Measurements from ENCODE around the gene CBX3.
"Not testable (repeated sequence)": the region's sequence is repeated elsewhere in the genome, so short reads cannot be mapped to it uniquely, and the experiment has no call there.

CBX3 gene

GRCh38 chr7:26188206-26188956 is 13.2 kb upstream of the CBX3 start:
- DNase-seq (ENCODE audit: low spot score) = no peak

- DNase-seq (ENCODE audit: low spot score) = no peak
Observed at GRCh38 chr7:26188957-26189541, 12.5 kb upstream of the CBX3 start.

DNA sequence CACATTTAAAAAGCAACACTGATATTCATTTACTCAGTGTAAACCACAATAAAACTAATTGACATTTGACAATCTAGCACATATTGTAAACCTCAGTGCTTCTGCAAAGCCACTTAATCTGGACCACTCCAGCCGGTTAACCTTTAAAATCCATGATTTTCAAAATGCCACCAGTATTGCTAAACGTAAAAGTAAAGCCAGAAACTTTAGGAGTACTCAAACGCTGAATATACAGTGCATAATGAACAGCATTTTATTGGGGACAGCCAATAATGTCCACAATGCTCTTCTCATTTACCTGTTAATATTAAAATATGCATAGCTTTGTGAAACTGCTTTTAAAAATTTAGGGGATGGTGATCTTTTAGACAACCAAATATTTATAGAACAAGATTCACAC is 11.8 kb upstream of the CBX3 start:
- DNase-seq (ENCODE audit: low spot score) = no peak

DNA sequence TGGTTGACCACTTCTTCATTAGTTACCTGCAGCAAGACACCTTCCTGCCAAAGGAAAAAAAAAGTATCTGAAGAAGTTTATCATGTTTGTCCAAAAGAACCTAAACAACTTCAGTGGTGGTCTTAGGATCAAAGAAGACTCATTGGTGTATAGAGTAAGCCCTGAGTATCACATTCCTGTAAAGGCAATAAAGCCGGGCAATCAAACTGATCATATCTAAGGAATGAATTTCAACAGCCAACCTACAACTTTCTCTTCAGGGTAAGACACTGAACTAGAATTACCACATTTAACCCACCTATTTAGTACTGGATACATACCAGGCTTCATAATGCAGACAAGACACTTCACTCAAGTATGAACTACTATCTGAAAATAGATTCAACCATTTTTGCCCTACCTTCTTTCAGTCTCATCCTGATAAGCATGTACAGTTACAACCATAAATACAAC is 11.1 kb upstream of the CBX3 start:
- DNase-seq (ENCODE audit: low spot score) = no peak

- DNase-seq (ENCODE audit: low spot score) = no peak
Observed at GRCh38 chr7:26191233-26191973, 10.1 kb upstream of the CBX3 start.

- DNase-seq (ENCODE audit: low spot score) = no peak
Observed at GRCh38 chr7:26191974-26192479, 9.5 kb upstream of the CBX3 start.

DNA sequence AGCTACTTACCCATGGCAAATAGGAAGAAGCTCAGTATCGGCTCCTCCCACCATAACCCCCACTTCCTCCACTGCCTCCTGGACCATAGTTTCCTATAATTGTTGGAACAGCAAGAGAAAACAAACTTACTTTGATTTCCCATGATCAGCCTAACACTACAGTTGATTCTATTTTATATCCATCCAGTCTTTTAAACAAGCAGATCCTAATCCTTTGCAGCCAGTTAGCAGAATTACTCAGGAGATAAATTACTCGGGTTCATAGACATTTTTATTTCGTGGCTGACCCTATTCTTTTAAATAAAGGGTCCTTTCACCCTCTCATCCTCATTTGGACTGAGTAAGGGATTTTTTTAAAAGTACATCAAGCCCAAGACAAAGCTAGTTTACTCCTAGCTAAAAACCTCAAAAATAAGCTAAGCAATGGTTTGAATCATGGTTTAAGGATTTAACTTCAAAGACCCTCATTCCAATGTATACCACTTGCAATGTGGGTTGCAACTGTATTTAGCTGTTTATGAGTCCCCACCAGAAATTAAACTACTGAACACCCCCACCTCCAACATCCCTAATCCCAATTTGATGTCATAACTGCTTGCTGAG is 9.0 kb upstream of the CBX3 start:
- DNase-seq (ENCODE audit: low spot score) = no peak

GRCh38 chr7:26193432-26194207 is 7.9 kb upstream of the CBX3 start:
- DNase-seq (ENCODE audit: low spot score) = no peak

- not testable (repeated sequence) for DNase-seq (ENCODE audit: low spot score)
Observed at GRCh38 chr7:26194764-26195163, 6.8 kb upstream of the CBX3 start.

- no peak for DNase-seq (ENCODE audit: low spot score)
Observed at GRCh38 chr7:26195182-26195581, 6.4 kb upstream of the CBX3 start.

- no peak for DNase-seq (ENCODE audit: low spot score)
Observed at GRCh38 chr7:26195867-26196657, 5.5 kb upstream of the CBX3 start.

DNA sequence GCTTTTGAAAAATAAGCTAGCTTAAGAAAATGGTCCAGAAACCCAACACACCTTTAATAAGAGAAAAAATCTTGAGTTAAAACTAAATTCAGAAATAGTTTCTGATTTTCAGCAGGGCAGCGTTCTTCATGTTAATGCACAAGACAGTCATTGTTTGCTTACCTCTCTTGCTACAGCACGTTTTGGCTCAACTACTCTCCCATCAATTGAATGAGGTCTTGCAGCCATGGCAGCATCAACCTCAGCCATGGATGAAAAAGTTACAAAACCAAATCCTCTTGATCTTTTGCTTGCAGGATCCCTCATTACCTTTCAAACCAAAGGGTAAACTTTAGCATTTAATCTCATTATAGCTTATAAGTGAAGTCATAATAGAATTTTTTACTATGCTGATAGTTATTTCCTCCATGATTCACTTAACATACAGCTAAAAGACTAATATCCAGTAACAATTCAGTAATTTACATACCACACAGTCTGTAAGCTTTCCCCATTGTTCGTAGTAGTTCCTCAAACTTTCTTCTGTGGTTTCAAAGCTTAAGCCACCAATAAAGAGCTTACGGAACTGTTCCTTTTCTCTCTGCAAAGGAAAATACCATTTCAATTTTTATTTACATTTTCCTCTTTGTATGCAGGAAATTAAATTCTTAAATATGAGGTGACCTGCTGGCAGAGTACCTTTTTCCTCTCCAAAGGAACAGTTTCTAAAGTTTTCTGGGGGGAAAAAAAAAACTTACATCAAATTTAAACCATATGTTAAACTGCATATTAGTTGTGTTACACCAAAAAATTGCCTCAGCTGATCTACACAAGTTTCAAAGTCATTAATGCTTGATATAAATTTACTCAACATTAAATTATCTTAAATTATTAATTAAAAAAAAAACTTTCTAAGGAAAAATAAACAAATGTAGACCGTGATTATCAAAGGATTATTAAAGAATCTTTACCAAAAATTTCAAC is 4.1 kb upstream of the CBX3 start:
- DNase-seq (ENCODE audit: low spot score) = no peak

DNA sequence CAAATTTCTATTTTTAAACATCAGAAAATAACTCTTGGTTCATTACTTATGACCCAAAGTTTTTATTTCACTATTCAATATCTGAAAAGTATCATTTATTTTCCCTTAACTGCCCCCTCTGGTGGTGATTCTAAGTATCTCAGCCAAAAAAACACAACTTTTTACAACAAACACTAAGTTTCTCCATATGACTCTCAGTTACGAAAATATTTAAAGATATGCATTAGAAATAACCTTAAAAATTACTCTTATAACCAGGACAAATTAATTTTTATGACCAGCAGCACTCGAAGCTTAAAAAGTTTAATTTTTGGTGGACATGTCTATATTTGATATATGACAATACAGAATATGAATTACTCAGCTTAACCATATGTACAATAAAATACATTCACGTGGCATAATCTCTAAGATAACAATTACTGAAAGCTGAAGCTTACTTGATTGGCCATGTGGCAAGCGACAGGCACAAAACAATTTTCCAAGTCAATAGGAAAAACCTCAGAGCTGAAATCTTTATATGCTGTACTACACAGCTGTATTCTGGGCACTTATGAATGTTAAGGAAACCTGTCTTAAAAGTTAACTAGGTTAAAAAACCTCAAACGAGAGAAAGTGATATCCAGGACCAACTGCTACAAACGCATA is 3.3 kb upstream of the CBX3 start:
- no peak for DNase-seq (ENCODE audit: low spot score)

DNA sequence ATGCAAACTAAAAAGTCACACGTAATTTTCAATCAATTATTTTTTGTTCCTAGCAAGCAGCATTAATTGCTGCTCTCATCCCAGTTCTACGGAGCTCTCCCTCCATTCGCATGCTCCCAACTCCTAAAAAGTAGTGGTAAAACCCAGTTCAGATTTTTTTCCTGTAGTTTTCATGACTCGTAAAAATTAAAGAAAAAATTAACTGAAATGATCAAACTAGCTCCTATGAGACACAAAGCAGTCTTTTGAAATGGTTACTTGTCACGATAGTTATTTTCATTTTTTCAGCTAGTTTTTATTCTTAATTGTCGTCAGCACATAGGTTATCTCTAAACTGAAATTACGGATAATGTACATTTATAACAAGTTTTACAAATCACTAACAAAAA is 2.8 kb upstream of the CBX3 start:
- no peak for DNase-seq (ENCODE audit: low spot score)

DNA sequence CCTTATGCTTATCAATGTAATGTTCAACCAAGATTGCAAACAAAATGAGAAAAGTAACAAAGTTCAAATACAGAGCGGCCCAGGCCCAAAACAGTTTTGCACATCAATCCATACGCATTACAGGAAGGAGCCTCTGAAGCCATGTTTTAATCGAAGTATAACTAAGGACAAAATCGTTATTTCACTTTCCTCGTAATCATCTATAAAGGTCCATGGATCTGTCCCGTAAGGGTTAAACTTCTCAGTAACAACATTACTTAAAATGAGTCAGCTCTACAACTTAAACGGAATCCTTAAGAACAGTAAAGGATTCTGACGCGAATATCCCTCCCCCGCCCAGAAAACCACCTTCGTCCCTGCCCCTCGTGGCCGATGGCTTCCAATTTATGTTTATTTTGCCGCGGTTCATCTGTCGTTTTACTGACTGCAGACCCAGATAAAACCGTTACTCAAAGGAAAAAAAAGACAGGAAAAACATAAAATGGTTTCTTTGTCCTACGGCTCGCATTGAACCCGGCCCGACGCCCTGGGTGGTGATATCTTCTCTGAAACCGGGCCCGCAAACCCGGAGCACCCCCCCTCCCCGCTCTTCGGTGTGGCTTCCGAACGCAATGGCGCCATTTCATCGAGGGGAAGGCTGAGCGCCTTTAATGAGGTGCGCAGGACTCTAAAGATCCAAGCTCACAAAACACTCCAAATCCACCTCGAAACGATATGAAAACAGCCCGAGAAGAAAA is 2.1 kb upstream of the CBX3 start:
- peak; percentile 59 for DNase-seq (ENCODE audit: low spot score)

DNA sequence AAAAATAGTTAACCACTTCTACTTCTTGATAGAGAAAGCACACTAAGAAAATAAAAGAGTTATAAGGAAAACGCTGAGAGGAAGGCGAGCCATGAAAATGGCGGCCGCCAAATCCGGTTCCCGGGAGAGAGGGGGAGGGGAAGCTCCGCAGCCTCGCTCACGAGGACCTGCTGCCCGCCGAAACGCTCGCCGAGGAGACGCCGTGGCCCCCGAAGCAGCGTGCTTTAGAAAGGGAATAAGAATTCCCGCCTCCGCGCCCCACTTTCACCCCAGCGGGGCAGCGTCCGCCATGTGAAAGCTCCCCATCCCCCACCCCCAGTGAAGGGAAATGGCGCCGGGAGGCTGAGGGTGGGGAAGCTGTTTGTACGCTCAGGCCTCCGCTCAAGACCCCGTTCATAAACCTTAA is 1.5 kb upstream of the CBX3 start:
- DNase-seq (ENCODE audit: low spot score) = peak; percentile 65

DNA sequence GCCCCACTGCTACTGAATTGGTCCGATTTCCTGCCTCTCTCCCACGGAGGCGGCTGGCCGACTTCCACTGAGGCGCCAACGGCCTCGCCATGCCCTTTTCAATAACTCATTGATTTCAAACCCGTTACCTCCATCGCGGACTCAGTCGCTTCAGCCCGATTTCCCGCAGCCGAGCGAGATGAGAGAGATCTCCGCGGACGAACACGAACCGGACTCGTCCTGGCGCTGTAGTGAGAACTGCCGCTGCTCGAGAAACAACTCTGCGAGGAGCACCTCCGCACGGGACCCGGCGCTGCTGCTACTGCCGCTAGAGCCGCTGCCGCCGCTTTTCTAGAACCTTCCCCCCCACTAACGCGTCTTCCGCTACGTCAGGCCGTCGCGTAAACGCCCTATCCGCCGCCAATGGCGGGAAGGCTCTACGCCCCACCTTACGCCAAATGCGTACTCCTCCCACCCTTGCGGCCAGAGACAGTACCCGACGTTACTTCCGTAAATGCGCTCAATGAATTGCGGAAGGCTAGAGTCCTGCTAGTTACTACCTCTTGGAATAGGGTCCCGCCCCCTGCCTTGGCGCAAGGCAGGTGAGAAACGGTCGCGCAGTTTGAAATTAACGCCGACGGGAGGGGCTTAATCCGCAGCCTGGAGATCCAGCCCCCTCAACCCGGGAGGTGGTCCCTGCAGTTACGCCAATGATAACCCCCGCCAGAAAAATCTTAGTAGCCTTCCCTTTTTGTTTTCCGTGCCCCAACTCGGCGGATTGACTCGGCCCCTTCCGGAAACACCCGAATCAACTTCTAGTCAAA is 900 bp upstream of the CBX3 start, which contains the start of gene HNRNPA2B1:
Gene HNRNPA2B1 (minus strand): TSS at position 303 of the 803 bp plus-strand sequence. CDS start 169 bp downstream, at position 134.
- DNase-seq (ENCODE audit: low spot score) = peak; percentile 91

Data from GM03348 (cell line).